ENCODE results near the gene SPTBN1.

GRCh38 chr2:54701029-54701428 lies 244.9 kb downstream of the SPTBN1 start:
- TF ChIP-seq USF2 (CRISPR knock-in tag; IDR thresholded peaks at IDR 0.05) (no peak), CTCF (IDR thresholded peaks at IDR 0.05) (no peak), PRDM15 (CRISPR knock-in tag; IDR thresholded peaks at IDR 0.05) (no peak), ZNF512 (CRISPR knock-in tag; IDR thresholded peaks at IDR 0.05; ENCODE audit: borderline replicate concordance) (no peak), IRF1 (CRISPR knock-in tag; IDR thresholded peaks at IDR 0.05) (no peak), E2F5 (CRISPR knock-in tag; IDR thresholded peaks at IDR 0.05) (no peak), AFF4 (CRISPR knock-in tag; IDR thresholded peaks at IDR 0.05; ENCODE audit: borderline replicate concordance) (no peak), PRRX2 (CRISPR knock-in tag; IDR thresholded peaks at IDR 0.05) (no peak)

Data from WTC11 (cell line).